HEK293 (cell line): ENCODE data around the gene FUBP1.

Experiments used
- ATF2 ChIP-seq: fragments of 450-650 bp; formaldehyde crosslinking; IDR thresholded peaks from 2 replicates; pipeline ENCODE4 v1.5.1; 2016; ENCODE audit warnings: missing biosample characterization, missing genetic modification characterization, low read depth
- BCL6B ChIP-seq: fragments of 450-650 bp; formaldehyde crosslinking; IDR thresholded peaks from 2 replicates; pipeline ENCODE4 v1.5.1; 2017; ENCODE audit warnings: missing biosample characterization, missing genetic modification characterization
- SP2 ChIP-seq: fragments of 450-650 bp; formaldehyde crosslinking; IDR thresholded peaks from 2 replicates; pipeline ENCODE4 v1.5.1; 2016; ENCODE audit warnings: missing biosample characterization, missing genetic modification characterization
- ZBTB26 ChIP-seq: fragments of 450-650 bp; formaldehyde crosslinking; optimal IDR thresholded peaks from 2 replicates; pipeline ENCODE3; 2016; ENCODE audit warnings: missing biosample characterization, mild to moderate bottlenecking, missing genetic modification characterization
- ZNF645 ChIP-seq: fragments of 450-650 bp; formaldehyde crosslinking; IDR thresholded peaks from 2 replicates; pipeline ENCODE4; 2016; ENCODE audit warnings: missing biosample characterization, missing genetic modification characterization
- ZSCAN16 ChIP-seq: fragments of 450-650 bp; formaldehyde crosslinking; IDR thresholded peaks from 2 replicates; pipeline ENCODE4 v1.5.1; 2016; ENCODE audit warnings: missing biosample characterization, missing genetic modification characterization

GRCh38 chr1:77958850-77959249 is 20.0 kb downstream of the FUBP1 start:
- TF ChIP-seq ZBTB26 (no peak), BCL6B (tag by site-specific recombination) (no peak), ATF2 (tag by site-specific recombination) (no peak), ZNF645 (tag by site-specific recombination) (no peak), SP2 (no peak), ZSCAN16 (tag by site-specific recombination) (no peak)
